B cell (primary cell): ENCODE data around the gene MAGI2.

ENCODE experiments used
- EZH2 ChIP-seq: IDR thresholded peaks from 2 replicates; pipeline ENCODE4 v1.6.1; 2012; ENCODE audit warnings: borderline replicate concordance, low read depth, mild to moderate bottlenecking, moderate library complexity, low read length; ENCODE audit not compliant: insufficient read depth, poor library complexity, severe bottlenecking
- TF ChIP-seq, protein P1 (sequence below): fragments of 200-600 bp; IDR thresholded peaks from one replicate; pipeline ENCODE4 v1.8.0; 2022; ENCODE audit warnings: antibody characterized with exemption, mild to moderate bottlenecking

DNA sequence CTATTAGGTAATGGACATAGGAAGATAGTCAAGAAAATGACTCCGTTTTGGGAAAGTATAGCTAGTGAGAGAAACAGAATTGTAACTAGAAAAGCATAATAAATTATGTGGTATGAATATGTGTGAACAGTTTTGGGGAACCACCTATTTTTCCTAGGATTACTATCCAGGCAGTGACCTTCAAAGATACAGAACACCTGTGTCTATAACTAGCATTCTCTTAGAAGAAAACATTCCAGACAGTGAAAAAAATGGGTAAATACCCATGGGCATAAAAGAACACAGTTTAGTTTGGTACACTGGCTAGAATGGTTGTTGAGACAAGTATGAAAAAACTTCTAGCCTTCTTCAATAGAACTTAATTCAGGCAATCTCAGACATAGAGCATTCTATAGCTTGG lies 690.8 kb downstream of the MAGI2 start:
- TF ChIP-seq, protein P1, sequence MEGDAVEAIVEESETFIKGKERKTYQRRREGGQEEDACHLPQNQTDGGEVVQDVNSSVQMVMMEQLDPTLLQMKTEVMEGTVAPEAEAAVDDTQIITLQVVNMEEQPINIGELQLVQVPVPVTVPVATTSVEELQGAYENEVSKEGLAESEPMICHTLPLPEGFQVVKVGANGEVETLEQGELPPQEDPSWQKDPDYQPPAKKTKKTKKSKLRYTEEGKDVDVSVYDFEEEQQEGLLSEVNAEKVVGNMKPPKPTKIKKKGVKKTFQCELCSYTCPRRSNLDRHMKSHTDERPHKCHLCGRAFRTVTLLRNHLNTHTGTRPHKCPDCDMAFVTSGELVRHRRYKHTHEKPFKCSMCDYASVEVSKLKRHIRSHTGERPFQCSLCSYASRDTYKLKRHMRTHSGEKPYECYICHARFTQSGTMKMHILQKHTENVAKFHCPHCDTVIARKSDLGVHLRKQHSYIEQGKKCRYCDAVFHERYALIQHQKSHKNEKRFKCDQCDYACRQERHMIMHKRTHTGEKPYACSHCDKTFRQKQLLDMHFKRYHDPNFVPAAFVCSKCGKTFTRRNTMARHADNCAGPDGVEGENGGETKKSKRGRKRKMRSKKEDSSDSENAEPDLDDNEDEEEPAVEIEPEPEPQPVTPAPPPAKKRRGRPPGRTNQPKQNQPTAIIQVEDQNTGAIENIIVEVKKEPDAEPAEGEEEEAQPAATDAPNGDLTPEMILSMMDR = no peak
- no peak for TF ChIP-seq EZH2
